GM21576 (cell line): ENCODE results near the gene CILP2.

Experiments used
- ATAC-seq: cut with Tn5 transposase; IDR thresholded peaks from one replicate; pipeline ENCODE4 v1.9.1; 2021; ENCODE audit warnings: mild to moderate bottlenecking, moderate library complexity; ENCODE audit not compliant: unreplicated experiment

The CILP2 gene

GRCh38 chr19:19538061-19538784 lies at the start of gene CILP2:
TSS of gene CILP2 (plus strand) at chr19:19538265. CDS start at chr19:19538350, 85 bp downstream.
- no peak for ATAC-seq

GRCh38 chr19:19488875-19489690 lies 49.0 kb upstream of the CILP2 start:
- ATAC-seq: no peak

GRCh38 chr19:19489804-19490204 lies 48.3 kb upstream of the CILP2 start:
- ATAC-seq: no peak

- ATAC-seq: no peak
These were observed 47.7 kb upstream of the CILP2 start for GRCh38 chr19:19490214-19490968.

GRCh38 chr19:19491321-19492025 lies 46.6 kb upstream of the CILP2 start:
- no peak for ATAC-seq

- no peak for ATAC-seq
These were observed 45.9 kb upstream of the CILP2 start for GRCh38 chr19:19492026-19492610.

- ATAC-seq: no peak
These were observed 44.1 kb upstream of the CILP2 start for GRCh38 chr19:19493841-19494546.

- no peak for ATAC-seq
These were observed 42.2 kb upstream of the CILP2 start for GRCh38 chr19:19495614-19496603.

- ATAC-seq: no peak
These were observed 39.6 kb upstream of the CILP2 start for GRCh38 chr19:19498255-19498991.

- no peak for ATAC-seq
These were observed 38.6 kb upstream of the CILP2 start for GRCh38 chr19:19499272-19499995.

GRCh38 chr19:19500975-19501644 lies 37.0 kb upstream of the CILP2 start:
- no peak for ATAC-seq

- no peak for ATAC-seq
These were observed 36.3 kb upstream of the CILP2 start for GRCh38 chr19:19501798-19502197.

- no peak for ATAC-seq
These were observed 35.8 kb upstream of the CILP2 start for GRCh38 chr19:19502281-19502680.

- ATAC-seq: no peak
These were observed 35.1 kb upstream of the CILP2 start for GRCh38 chr19:19502808-19503602.

GRCh38 chr19:19504754-19505668 lies 33.1 kb upstream of the CILP2 start:
- ATAC-seq: no peak
